Activated T-cell treated with anti-CD3 and anti-CD28 coated beads for 1 hour (primary cell): ENCODE results near the gene TANC1.

Experiments used
- DNase-seq: peaks from one replicate; pipeline ENCODE4 v3.0.0-alpha.2; 2020; ENCODE audit warnings: low read depth

TANC1 gene

GRCh38 chr2:159267921-159268320 lies 299.5 kb downstream of the TANC1 start:
- DNase-seq: no peak

- DNase-seq: no peak
These were observed 302.4 kb downstream of the TANC1 start for GRCh38 chr2:159270744-159271379.

GRCh38 chr2:159272156-159272555 lies 303.7 kb downstream of the TANC1 start:
- no peak for DNase-seq

- no peak for DNase-seq
These were observed 306.7 kb downstream of the TANC1 start for GRCh38 chr2:159275111-159275510.

- no peak for DNase-seq
These were observed 311.3 kb downstream of the TANC1 start for GRCh38 chr2:159279700-159280099.

- DNase-seq: no peak
These were observed 312.6 kb downstream of the TANC1 start for GRCh38 chr2:159281002-159281401.
